GM12878 (cell line): ENCODE results near the gene CTNNA2. TPM values are rescaled to one million over a fixed set of nuclear protein-coding genes. Genes with fewer than 3 reads are reported as not detected.

Experiments
- ATAC-seq: fragments of 200-7000 bp; cut with Tn5 transposase; 3 replicates; pipeline ENCODE4 v1.9.1; 2020; ENCODE audit warnings: mild to moderate bottlenecking, moderate library complexity
- BruUV-seq: library from RNA; stranded (reverse); fragments of 400-500 nt; replicated peaks from 2 replicates; lab custom pipeline; 2021; lab: Mats Ljungman, UMichigan
- CTCF ChIA-PET: fragments of 300-600 bp; sonication (Branson Sonifier 250); formaldehyde crosslinking; extraction: SDS; loops from one replicate; lab custom pipeline; 2021; ENCODE audit warnings: inconsistent platforms; lab: Yijun Ruan, JAX
- POLR2A ChIA-PET: fragments of 350-600 bp; formaldehyde crosslinking; extraction: SDS; loops from one replicate; lab custom pipeline; 2021; ENCODE audit warnings: inconsistent platforms; lab: Charles Lee
- RAD21 ChIA-PET: fragments of 300-600 bp; sonication (Branson Sonifier 250); formaldehyde crosslinking; loops from one replicate; lab custom pipeline; 2023; ENCODE audit warnings: antibody characterized with exemption; ENCODE audit not compliant: unreplicated experiment; lab: Charles Lee
- SMC1A ChIA-PET: fragments of 300-600 bp; sonication (Branson Sonifier 250); formaldehyde crosslinking; loops from one replicate; lab custom pipeline; 2023; ENCODE audit not compliant: unreplicated experiment, uncharacterized antibody; lab: Charles Lee
- DNase-seq: peaks from one replicate; pipeline ENCODE4 v3.0.0-alpha.2; 2011; ENCODE audit warnings: low read depth, low spot score
- FAIRE-seq: peaks from 3 replicates; lab custom pipeline; 2011; peaks lifted over from hg19 to GRCh38; lab: Jason Lieb, UNC
- H2AFZ ChIP-seq: 2 replicates; pipeline ENCODE4 v1.6.0; 2011; ENCODE audit warnings: low read depth, low read length, control low read depth; ENCODE audit not compliant: control insufficient read depth
- H3K27ac ChIP-seq: 2 replicates; pipeline ENCODE4 v1.5.1; 2011; ENCODE audit warnings: control low read depth; ENCODE audit not compliant: control insufficient read depth, insufficient read depth
- H3K27me3 ChIP-seq, 2 experiments: replicated peaks in 1 of 2; 2 replicates each; pipeline versions ENCODE4 v1.6.0 to v1.6.1; 2011; ENCODE audit warnings: low read length in 1 of 2; ENCODE audit not compliant: control insufficient read depth in 2 of 2, insufficient read depth in 2 of 2
- H3K36me3 ChIP-seq, 2 experiments: 2 replicates each; pipeline ENCODE4 v1.5.1; 2011; ENCODE audit warnings: low read length in 1 of 2; ENCODE audit not compliant: control insufficient read depth in 2 of 2, insufficient read depth in 2 of 2
- H3K4me1 ChIP-seq: 2 replicates; pipeline ENCODE4 v1.6.1; 2011; ENCODE audit warnings: mild to moderate bottlenecking, low read length, moderate library complexity, mixed read lengths; ENCODE audit not compliant: control insufficient read depth, insufficient read depth
- H3K4me2 ChIP-seq: 2 replicates; pipeline ENCODE4 v1.6.0; 2011; ENCODE audit warnings: control low read depth; ENCODE audit not compliant: control insufficient read depth, insufficient read depth
- H3K4me3 ChIP-seq: fragments of 200-600 bp; sonication (generic); 2 replicates; pipeline ENCODE4 v1.5.1; 2016
- H3K79me2 ChIP-seq: 2 replicates; pipeline ENCODE4 v1.6.0; 2011; ENCODE audit warnings: low read length; ENCODE audit not compliant: control insufficient read depth, insufficient read depth
- H3K9ac ChIP-seq: 2 replicates; pipeline ENCODE4 v1.8.0; 2011; ENCODE audit warnings: low read length, control low read depth, mixed read lengths; ENCODE audit not compliant: control insufficient read depth, insufficient read depth
- H3K9me3 ChIP-seq: replicated peaks from 3 replicates; pipeline ENCODE4 v1.5.1; 2011; ENCODE audit warnings: mild to moderate bottlenecking, low read length; ENCODE audit not compliant: control insufficient read depth, insufficient read depth
- H4K20me1 ChIP-seq: 2 replicates; pipeline ENCODE4 v1.6.0; 2011; ENCODE audit not compliant: control insufficient read depth, insufficient read depth
- EP300 ChIP-seq, 2 experiments: fragments of 150-350 bp in 1 of 2; IDR thresholded peaks; 2 replicates each; pipeline ENCODE4 v1.6.1; 2011 to 2012; ENCODE audit warnings: low read depth in 2 of 2, low read length in 2 of 2, borderline replicate concordance in 1 of 2, improper control_type of control experiment in 1 of 2, inconsistent platforms in 1 of 2; ENCODE audit not compliant: control insufficient read depth in 1 of 2
- FOXM1 ChIP-seq: IDR thresholded peaks from 2 replicates; pipeline ENCODE4 v1.6.1; 2012; ENCODE audit warnings: low read depth, mild to moderate bottlenecking, inconsistent platforms, low read length, moderate library complexity
- KDM1A ChIP-seq: fragments of 200-600 bp; sonication (generic); IDR thresholded peaks from 2 replicates; pipeline ENCODE4 v1.6.1; 2016; ENCODE audit warnings: borderline replicate concordance
- KLF5 ChIP-seq: fragments of 450-650 bp; IDR thresholded peaks from 2 replicates; pipeline ENCODE4 v1.6.1; 2014; ENCODE audit warnings: mild to moderate bottlenecking; ENCODE audit not compliant: partially characterized antibody
- MTA3 ChIP-seq: IDR thresholded peaks from 2 replicates; pipeline ENCODE4 v1.6.1; 2012; ENCODE audit warnings: low read length, inconsistent platforms, borderline replicate concordance
- NFXL1 ChIP-seq: fragments of 450-650 bp; IDR thresholded peaks from 2 replicates; pipeline ENCODE4 v1.6.1; 2017; ENCODE audit warnings: antibody characterized with exemption, mild to moderate bottlenecking, borderline replicate concordance
- RFX5 ChIP-seq: IDR thresholded peaks from 2 replicates; pipeline ENCODE4 v1.6.1; 2011; ENCODE audit warnings: low read depth, low read length, improper control_type of control experiment
- WGBS: methylation state at CpG from one replicate; pipeline ENCODE4 v1.1.6; 2016; ENCODE audit warnings: low lambda C conversion rate; ENCODE audit not compliant: insufficient replicate concordance, insufficient coverage; ENCODE audit errors: missing lambda C conversion rate; 5-methylcytosine and 5-hydroxymethylcytosine counted together
- in situ Hi-C: fragments of 300-500 bp; cut with MboI; formaldehyde crosslinking; loops from 9 replicates; pipeline ENCODE4 v1.14.3; 2018; ENCODE audit warnings: mixed read lengths
- intact Hi-C: fragments of 100-400 bp; cut with micrococcal nuclease; formaldehyde crosslinking; loops from one replicate; pipeline ENCODE4 v1.14.2; 2022; ENCODE audit not compliant: unreplicated experiment
- polyA plus RNA-seq, 11 experiments: library from polyadenylated mRNA; depleted of rRNA in 4 of 11; unstranded in 6 of 11; stranded (reverse) in 5 of 11; fragments of >200 nt; fragmentation: Nextera tagmentation in 4 of 11; fragmentation: Illumina TruSeq in 1 of 11; extraction: Ambion mirVana in 4 of 11; extraction: Trizol in 1 of 11; gene quantifications; 1 replicate in 1 of 11; 2 replicates in 10 of 11; pipeline versions ENCODE4 v1.2.1 to v1.2.3, GENCODE V29; 2011 to 2016; ENCODE audit warnings: inconsistent platforms in 2 of 11, missing spikeins in 2 of 11, low read depth in 1 of 11
- total RNA-seq, 4 experiments: library from RNA; depleted of rRNA in 3 of 4; stranded (reverse); fragments of >200 nt in 3 of 4; fragmentation: Illumina TruSeq in 1 of 4; extraction: Trizol in 1 of 4; gene quantifications; 2 replicates each; pipeline versions ENCODE4 v1.2.1 to v1.2.3, GENCODE V29; 2013 to 2021
- TF ChIP-seq, protein P1 (sequence below): fragments of 150-350 bp; IDR thresholded peaks from 2 replicates; pipeline ENCODE4 v1.6.1; 2016; ENCODE audit warnings: low read depth, low read length
- TF ChIP-seq, protein P2 (sequence below): fragments of 450-650 bp; IDR thresholded peaks from 2 replicates; pipeline ENCODE4 v1.6.1; 2017; ENCODE audit warnings: mild to moderate bottlenecking, moderate library complexity

CTNNA2 gene
- total and polyA plus RNA-seq, 10 of the 15 experiments (the other 5 are each of a cell fraction or from before 2014, with no cell fraction given) = 2.4 to 36.2 (median 6.6) TPM

- Histone ChIP-seq H4K20me1 (no peaks in the 10 kb centered on the region), H3K4me1 (no peaks in the 10 kb centered on the region), H3K4me3 (no peak overlapping the region), H2AFZ (no peak overlapping the region), H3K27me3 (no peaks in the 10 kb centered on the region), H3K27ac (no peak overlapping the region), H3K79me2 (no peaks in the 10 kb centered on the region), H3K4me2 (no peak overlapping the region), H3K9ac (no peak overlapping the region), H3K9me3 (no peaks in the 10 kb centered on the region), H3K36me3 (no peaks in the 10 kb centered on the region)
- WGBS = 11% methylated on average over 9 of the region's 9 CpGs
- ATAC-seq = no peak
- intact Hi-C loops (no loop called here), in situ Hi-C loops (no loop called here)
- BruUV-seq = no TSS peak
- POLR2A ChIA-PET = no interaction called here
- DNase-seq = no peak
- TF ChIP-seq KDM1A = no peak
- no peak for TF ChIP-seq EP300 (IDR thresholded peaks at IDR 0.05; ENCODE audit: borderline replicate concordance in 1 of 2, control insufficient read depth in 1 of 2, low read depth in 2 of 2, low read length in 2 of 2)
- TF ChIP-seq FOXM1 = no peak
- no peak for TF ChIP-seq KLF5
- FAIRE-seq = no peak
- SMC1A ChIA-PET = no interaction called here
- CTCF ChIA-PET = no interaction called here
- RAD21 ChIA-PET = no interaction called here
Observed at GRCh38 chr2:79611448-79612016, 98.7 kb downstream of the CTNNA2 start.

- CTCF ChIA-PET = no interaction called here
- POLR2A ChIA-PET = no interaction called here
- SMC1A ChIA-PET = no interaction called here
- H3K4me1 ChIP-seq = no peaks in the 10 kb centered on the region
- intact Hi-C loops (no loop called here), in situ Hi-C loops (no loop called here)
- 1% methylated on average over 6 of the region's 6 CpGs for WGBS
- H3K9ac ChIP-seq = no peak overlapping the region
- H4K20me1 ChIP-seq = no peaks in the 10 kb centered on the region
- H2AFZ ChIP-seq = no peak overlapping the region
- BruUV-seq = no TSS peak
- DNase-seq (no peak), FAIRE-seq (no peak), ATAC-seq (no peak)
- no peak overlapping the region for H3K4me3 ChIP-seq
- no peaks in the 10 kb centered on the region for H3K79me2 ChIP-seq
- no peaks in the 10 kb centered on the region for H3K27me3 ChIP-seq
- H3K4me2 ChIP-seq = no peak overlapping the region
- H3K9me3 ChIP-seq = no peaks in the 10 kb centered on the region
- no peaks in the 10 kb centered on the region for H3K36me3 ChIP-seq
- RAD21 ChIA-PET = no interaction called here
- no peak overlapping the region for H3K27ac ChIP-seq
- TF ChIP-seq, protein P1, sequence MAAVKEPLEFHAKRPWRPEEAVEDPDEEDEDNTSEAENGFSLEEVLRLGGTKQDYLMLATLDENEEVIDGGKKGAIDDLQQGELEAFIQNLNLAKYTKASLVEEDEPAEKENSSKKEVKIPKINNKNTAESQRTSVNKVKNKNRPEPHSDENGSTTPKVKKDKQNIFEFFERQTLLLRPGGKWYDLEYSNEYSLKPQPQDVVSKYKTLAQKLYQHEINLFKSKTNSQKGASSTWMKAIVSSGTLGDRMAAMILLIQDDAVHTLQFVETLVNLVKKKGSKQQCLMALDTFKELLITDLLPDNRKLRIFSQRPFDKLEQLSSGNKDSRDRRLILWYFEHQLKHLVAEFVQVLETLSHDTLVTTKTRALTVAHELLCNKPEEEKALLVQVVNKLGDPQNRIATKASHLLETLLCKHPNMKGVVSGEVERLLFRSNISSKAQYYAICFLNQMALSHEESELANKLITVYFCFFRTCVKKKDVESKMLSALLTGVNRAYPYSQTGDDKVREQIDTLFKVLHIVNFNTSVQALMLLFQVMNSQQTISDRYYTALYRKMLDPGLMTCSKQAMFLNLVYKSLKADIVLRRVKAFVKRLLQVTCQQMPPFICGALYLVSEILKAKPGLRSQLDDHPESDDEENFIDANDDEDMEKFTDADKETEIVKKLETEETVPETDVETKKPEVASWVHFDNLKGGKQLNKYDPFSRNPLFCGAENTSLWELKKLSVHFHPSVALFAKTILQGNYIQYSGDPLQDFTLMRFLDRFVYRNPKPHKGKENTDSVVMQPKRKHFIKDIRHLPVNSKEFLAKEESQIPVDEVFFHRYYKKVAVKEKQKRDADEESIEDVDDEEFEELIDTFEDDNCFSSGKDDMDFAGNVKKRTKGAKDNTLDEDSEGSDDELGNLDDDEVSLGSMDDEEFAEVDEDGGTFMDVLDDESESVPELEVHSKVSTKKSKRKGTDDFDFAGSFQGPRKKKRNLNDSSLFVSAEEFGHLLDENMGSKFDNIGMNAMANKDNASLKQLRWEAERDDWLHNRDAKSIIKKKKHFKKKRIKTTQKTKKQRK = no peak
- TF ChIP-seq, protein P2, sequence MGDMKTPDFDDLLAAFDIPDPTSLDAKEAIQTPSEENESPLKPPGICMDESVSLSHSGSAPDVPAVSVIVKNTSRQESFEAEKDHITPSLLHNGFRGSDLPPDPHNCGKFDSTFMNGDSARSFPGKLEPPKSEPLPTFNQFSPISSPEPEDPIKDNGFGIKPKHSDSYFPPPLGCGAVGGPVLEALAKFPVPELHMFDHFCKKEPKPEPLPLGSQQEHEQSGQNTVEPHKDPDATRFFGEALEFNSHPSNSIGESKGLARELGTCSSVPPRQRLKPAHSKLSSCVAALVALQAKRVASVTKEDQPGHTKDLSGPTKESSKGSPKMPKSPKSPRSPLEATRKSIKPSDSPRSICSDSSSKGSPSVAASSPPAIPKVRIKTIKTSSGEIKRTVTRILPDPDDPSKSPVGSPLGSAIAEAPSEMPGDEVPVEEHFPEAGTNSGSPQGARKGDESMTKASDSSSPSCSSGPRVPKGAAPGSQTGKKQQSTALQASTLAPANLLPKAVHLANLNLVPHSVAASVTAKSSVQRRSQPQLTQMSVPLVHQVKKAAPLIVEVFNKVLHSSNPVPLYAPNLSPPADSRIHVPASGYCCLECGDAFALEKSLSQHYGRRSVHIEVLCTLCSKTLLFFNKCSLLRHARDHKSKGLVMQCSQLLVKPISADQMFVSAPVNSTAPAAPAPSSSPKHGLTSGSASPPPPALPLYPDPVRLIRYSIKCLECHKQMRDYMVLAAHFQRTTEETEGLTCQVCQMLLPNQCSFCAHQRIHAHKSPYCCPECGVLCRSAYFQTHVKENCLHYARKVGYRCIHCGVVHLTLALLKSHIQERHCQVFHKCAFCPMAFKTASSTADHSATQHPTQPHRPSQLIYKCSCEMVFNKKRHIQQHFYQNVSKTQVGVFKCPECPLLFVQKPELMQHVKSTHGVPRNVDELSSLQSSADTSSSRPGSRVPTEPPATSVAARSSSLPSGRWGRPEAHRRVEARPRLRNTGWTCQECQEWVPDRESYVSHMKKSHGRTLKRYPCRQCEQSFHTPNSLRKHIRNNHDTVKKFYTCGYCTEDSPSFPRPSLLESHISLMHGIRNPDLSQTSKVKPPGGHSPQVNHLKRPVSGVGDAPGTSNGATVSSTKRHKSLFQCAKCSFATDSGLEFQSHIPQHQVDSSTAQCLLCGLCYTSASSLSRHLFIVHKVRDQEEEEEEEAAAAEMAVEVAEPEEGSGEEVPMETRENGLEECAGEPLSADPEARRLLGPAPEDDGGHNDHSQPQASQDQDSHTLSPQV = no peak
- TF ChIP-seq MTA3 (no peak), RFX5 (no peak), NFXL1 (no peak)
Observed at GRCh38 chr2:79612999-79613398, 100.1 kb downstream of the CTNNA2 start.
